ENCODE results near the gene KLF9. TPM values are rescaled to one million over a fixed set of nuclear protein-coding genes. Genes with fewer than 3 reads are reported as not detected.
A peak's percentile ranks its signal among the peaks of the same experiment; 100 is the strongest.

The KLF9 gene
- total and polyA plus RNA-seq, 2 donors (not counting 3 experiments of a cell fraction or from before 2014, with no cell fraction given): 7.3 to 17.2 TPM

DNA sequence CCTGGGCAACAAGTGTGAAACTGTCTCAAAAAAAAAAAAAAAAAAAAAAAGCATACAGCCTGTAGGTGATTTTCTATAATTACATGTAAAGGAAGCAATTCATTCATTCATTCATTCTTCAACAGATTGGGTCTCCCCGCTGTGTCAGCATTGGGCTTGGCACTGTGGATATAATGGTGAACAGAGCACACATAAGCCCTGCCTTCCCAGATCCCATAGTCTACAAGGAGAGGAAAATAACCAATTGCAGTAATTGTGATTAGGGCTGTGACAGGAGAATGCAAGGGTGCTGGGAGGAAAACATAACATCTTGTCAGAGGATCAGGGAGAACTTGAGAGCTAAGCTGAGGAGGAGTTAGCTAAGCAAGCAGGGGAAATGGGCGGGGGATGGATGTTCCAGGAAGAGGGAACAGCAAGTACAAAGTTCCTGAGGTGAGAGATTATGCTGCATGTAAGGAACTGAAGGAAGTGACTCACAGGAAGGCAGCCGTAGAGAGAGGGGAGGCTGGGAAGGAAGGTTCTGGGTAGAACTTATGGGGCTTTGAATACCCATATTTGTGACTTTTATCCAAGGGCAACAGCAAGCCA lies 24.0 kb upstream of the KLF9 start:
- Histone ChIP-seq H3K79me2 (ENCODE audit: control insufficient read depth, insufficient read depth, low read length) (no peaks in the 10 kb centered on the region), H3K4me2 (ENCODE audit: insufficient read depth, low read length) (peak overlapping the region; percentile 58), H3K9me3 (replicated peaks; ENCODE audit: control insufficient read depth, insufficient read depth, low read length) (no peaks in the 10 kb centered on the region), H3K27me3 (ENCODE audit: control insufficient read depth in 2 of 2, insufficient read depth in 2 of 2, low read length in 2 of 2) (no peaks in the 10 kb centered on the region), H3K9ac (replicated peaks; ENCODE audit: extremely low read depth, insufficient read depth, low read length) (no peak overlapping the region), H3K9me1 (replicated peaks; ENCODE audit: control insufficient read depth, extremely low read depth, insufficient read depth, low read length) (no peaks in the 10 kb centered on the region), H3K27ac (ENCODE audit: insufficient read depth, low read depth, low read length) (peak overlapping the region; percentile 71), H2AFZ (ENCODE audit: low read depth, low read length) (no peak overlapping the region), H4K20me1 (replicated peaks; ENCODE audit: control insufficient read depth, extremely low read depth, insufficient read depth, low read length) (no peaks in the 10 kb centered on the region), H3K36me3 (ENCODE audit: control insufficient read depth in 2 of 2, extremely low read depth in 1 of 2, insufficient read depth in 2 of 2, low read length in 2 of 2) (no peaks in the 10 kb centered on the region), H3K4me1 (ENCODE audit: control insufficient read depth, extremely low read depth, insufficient read depth, low read length) (peaks cover 48% of the 10 kb centered on the region), H3K4me3 (replicated peaks in 1 of 3; ENCODE audit: insufficient read depth in 1 of 3, low read depth in 1 of 3, low read length in 3 of 3) (no peak overlapping the region)
- ChIA-PET CTCF (interaction anchor here (1.0 to 3.4 kb wide), 6 partner anchors 17 to 97 kb away, joined by 3 to 15 read pairs (median 7); no protein-coding TSS in a partner anchor), POLR2A (interaction anchor here (1.6 to 2.7 kb wide), 2 partner anchors 18 to 20 kb away, joined by 6 to 9 read pairs; no protein-coding TSS in a partner anchor)
- peak; percentile 92 for TF ChIP-seq FOS (IDR thresholded peaks at IDR 0.05; ENCODE audit: borderline replicate concordance, insufficient read depth, low read length)
- TF ChIP-seq POLR2A (IDR thresholded peaks at IDR 0.05; ENCODE audit: low read depth, low read length): peak; percentile 61
- peak; percentile 82 for TF ChIP-seq GATA2 (IDR thresholded peaks at IDR 0.05; ENCODE audit: insufficient read depth, insufficient read length, low read depth, low read length)
- TF ChIP-seq, protein P1, sequence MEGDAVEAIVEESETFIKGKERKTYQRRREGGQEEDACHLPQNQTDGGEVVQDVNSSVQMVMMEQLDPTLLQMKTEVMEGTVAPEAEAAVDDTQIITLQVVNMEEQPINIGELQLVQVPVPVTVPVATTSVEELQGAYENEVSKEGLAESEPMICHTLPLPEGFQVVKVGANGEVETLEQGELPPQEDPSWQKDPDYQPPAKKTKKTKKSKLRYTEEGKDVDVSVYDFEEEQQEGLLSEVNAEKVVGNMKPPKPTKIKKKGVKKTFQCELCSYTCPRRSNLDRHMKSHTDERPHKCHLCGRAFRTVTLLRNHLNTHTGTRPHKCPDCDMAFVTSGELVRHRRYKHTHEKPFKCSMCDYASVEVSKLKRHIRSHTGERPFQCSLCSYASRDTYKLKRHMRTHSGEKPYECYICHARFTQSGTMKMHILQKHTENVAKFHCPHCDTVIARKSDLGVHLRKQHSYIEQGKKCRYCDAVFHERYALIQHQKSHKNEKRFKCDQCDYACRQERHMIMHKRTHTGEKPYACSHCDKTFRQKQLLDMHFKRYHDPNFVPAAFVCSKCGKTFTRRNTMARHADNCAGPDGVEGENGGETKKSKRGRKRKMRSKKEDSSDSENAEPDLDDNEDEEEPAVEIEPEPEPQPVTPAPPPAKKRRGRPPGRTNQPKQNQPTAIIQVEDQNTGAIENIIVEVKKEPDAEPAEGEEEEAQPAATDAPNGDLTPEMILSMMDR (IDR thresholded peaks at IDR 0.05; ENCODE audit: extremely low read depth in 1 of 2, insufficient read depth in 1 of 2, low read depth in 1 of 2, low read length in 2 of 2): no peak
- no peak for TF ChIP-seq MYC (IDR thresholded peaks at IDR 0.05; ENCODE audit: low read depth, low read length)
- peak; percentile 91 for TF ChIP-seq POLR2AphosphoS5 (IDR thresholded peaks at IDR 0.05; ENCODE audit: insufficient read depth, low read depth, low read length)
- peak; percentile 94 for TF ChIP-seq JUN (IDR thresholded peaks at IDR 0.05; ENCODE audit: borderline replicate concordance, insufficient read depth, insufficient read length, low read depth)
- TF ChIP-seq EZH2 (IDR thresholded peaks at IDR 0.05; ENCODE audit: borderline replicate concordance, low read depth, low read length, severe bottlenecking): no peak
- TF ChIP-seq, protein P2, sequence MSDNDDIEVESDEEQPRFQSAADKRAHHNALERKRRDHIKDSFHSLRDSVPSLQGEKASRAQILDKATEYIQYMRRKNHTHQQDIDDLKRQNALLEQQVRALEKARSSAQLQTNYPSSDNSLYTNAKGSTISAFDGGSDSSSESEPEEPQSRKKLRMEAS (IDR thresholded peaks at IDR 0.05; ENCODE audit: insufficient read depth, insufficient read length): no peak
- FAIRE-seq: peak; percentile 89
- dilution Hi-C loops (cut with MboI; ENCODE audit: extremely low pct_ligation_motif_present, low sequenced_read_pairs) (no loop called here), intact Hi-C loops (cut with micrococcal nuclease) (loop anchor here (1.0 kb wide), 4 partner anchors 18 to 95 kb away; partner anchors contain the start of gene KLF9)
- DNase-seq (ENCODE audit: low read depth, low spot score): peak; percentile 93
- no TSS peak for BruUV-seq (replicated peaks)
